Nephron (organoid): Measurements from ENCODE around the gene CACNA2D2.

Experiments
- H3K27ac Mint-ChIP-seq, 3 experiments: 2 replicates each; pipeline ENCODE4 v1.8.0; 2020; ENCODE audit warnings: mixed read lengths in 3 of 3, mild to moderate bottlenecking in 2 of 3, moderate library complexity in 1 of 3
- H3K27me3 Mint-ChIP-seq: 2 replicates; pipeline ENCODE4 v1.8.0; 2021; ENCODE audit warnings: low read depth, mild to moderate bottlenecking, moderate library complexity, mixed read lengths
- H3K36me3 Mint-ChIP-seq: 2 replicates; pipeline ENCODE4 v1.8.0; 2020; ENCODE audit warnings: low read depth, mixed read lengths
- H3K4me1 Mint-ChIP-seq: 2 replicates; pipeline ENCODE4 v1.8.0; 2020; ENCODE audit warnings: mixed read lengths
- H3K4me3 Mint-ChIP-seq, 3 experiments: 2 replicates each; pipeline ENCODE4 v1.8.0; 2020; ENCODE audit warnings: mild to moderate bottlenecking in 3 of 3, mixed read lengths in 3 of 3, moderate library complexity in 2 of 3
- H3K9me3 Mint-ChIP-seq: 2 replicates; pipeline ENCODE4 v1.8.0; 2020; ENCODE audit warnings: mixed read lengths
- TF ChIP-seq, protein P1 (sequence below), 3 experiments: fragments of 200-600 bp; sonication (generic); IDR thresholded peaks; one replicate each; pipeline ENCODE4 v1.5.0; 2021; ENCODE audit warnings: antibody characterized with exemption in 3 of 3; ENCODE audit not compliant: unreplicated experiment in 3 of 3

CACNA2D2 gene

DNA sequence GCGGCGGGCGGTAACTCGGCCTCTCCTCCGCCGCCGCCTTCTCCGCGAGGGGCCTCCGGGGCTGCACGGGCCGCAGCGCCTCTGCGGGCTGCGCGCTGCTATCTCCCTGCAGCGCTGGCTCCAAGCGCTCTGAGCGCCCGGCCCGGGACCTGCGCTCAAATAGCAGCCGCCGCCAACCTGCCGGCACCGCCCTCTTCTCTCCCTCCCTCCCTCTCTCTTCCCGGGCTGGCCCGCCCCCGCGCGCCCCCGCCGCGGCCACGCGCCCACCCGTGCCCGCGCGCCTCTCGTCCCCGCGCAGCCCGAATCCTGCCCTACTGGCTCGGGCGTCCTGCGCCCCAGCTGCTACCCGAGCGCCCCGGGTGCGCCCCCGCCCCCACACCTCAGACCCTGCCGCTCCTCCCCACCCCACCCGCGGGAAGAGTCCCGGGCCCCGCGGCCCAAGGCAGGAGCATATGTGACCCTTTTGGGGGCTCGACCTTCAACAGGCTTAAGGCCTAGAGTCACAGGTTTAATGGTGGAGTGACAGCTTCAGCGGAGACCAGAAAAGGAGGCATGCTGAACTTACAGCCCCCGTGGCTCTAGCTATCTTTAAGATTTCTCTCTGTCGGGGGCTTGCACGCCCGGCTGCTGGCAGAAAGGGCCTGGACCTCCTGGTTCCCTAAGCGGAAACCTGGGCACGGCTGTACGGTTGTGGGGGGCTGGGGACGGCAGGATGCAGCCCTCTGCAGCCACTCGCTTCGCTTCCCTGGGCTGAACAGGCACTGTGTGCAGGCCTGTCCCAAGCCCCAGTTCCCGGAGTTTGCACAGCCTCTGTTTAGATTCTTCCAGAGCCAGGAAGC is at the start of gene CACNA2D2:
CACNA2D2 (minus strand) TSS at position 131 of the 839 bp plus-strand sequence. CDS start 211 bp downstream, outside the sequence.
- no peaks in the 10 kb centered on the region for H3K9me3 Mint-ChIP-seq
- H3K36me3 Mint-ChIP-seq = no peaks in the 10 kb centered on the region
- H3K4me1 Mint-ChIP-seq = peaks cover 6% of the 10 kb centered on the region
- TF ChIP-seq, protein P1, sequence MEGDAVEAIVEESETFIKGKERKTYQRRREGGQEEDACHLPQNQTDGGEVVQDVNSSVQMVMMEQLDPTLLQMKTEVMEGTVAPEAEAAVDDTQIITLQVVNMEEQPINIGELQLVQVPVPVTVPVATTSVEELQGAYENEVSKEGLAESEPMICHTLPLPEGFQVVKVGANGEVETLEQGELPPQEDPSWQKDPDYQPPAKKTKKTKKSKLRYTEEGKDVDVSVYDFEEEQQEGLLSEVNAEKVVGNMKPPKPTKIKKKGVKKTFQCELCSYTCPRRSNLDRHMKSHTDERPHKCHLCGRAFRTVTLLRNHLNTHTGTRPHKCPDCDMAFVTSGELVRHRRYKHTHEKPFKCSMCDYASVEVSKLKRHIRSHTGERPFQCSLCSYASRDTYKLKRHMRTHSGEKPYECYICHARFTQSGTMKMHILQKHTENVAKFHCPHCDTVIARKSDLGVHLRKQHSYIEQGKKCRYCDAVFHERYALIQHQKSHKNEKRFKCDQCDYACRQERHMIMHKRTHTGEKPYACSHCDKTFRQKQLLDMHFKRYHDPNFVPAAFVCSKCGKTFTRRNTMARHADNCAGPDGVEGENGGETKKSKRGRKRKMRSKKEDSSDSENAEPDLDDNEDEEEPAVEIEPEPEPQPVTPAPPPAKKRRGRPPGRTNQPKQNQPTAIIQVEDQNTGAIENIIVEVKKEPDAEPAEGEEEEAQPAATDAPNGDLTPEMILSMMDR (IDR thresholded peaks at IDR 0.05; ENCODE audit: unreplicated experiment in 3 of 3) = no peak
- H3K4me3 Mint-ChIP-seq = peak within 1 kb of the TSS; percentile 76 to 87 (median 87)
- peaks cover 57% of the 10 kb centered on the region for H3K27me3 Mint-ChIP-seq
- no peak within 1 kb of the TSS for H3K27ac Mint-ChIP-seq

GRCh38 chr3:50552598-50552997 is 49.2 kb upstream of the CACNA2D2 start:
- peaks cover 23% of the 10 kb centered on the region for H3K4me1 Mint-ChIP-seq
- no peaks in the 10 kb centered on the region for H3K36me3 Mint-ChIP-seq
- no peaks in the 10 kb centered on the region for H3K27me3 Mint-ChIP-seq
- H3K4me3 Mint-ChIP-seq = no peak overlapping the region
- peak overlapping the region in 1 of 3 experiments; percentile 89 for H3K27ac Mint-ChIP-seq
- TF ChIP-seq, protein P1 (IDR thresholded peaks at IDR 0.05; ENCODE audit: unreplicated experiment in 3 of 3) = no peak
- H3K9me3 Mint-ChIP-seq = no peaks in the 10 kb centered on the region

GRCh38 chr3:50551681-50552435 is 48.4 kb upstream of the CACNA2D2 start:
- peak overlapping the region in 1 of 3 experiments; percentile 19 for H3K4me3 Mint-ChIP-seq
- no peaks in the 10 kb centered on the region for H3K36me3 Mint-ChIP-seq
- H3K27ac Mint-ChIP-seq = peak overlapping the region; percentile 71 to 94 (median 89)
- TF ChIP-seq, protein P1 (IDR thresholded peaks at IDR 0.05; ENCODE audit: unreplicated experiment in 3 of 3) = no peak
- no peaks in the 10 kb centered on the region for H3K27me3 Mint-ChIP-seq
- no peaks in the 10 kb centered on the region for H3K9me3 Mint-ChIP-seq
- H3K4me1 Mint-ChIP-seq = peaks cover 23% of the 10 kb centered on the region

- peaks cover under 1% of the 10 kb centered on the region for H3K27me3 Mint-ChIP-seq
Observed at GRCh38 chr3:50551054-50551659, 47.7 kb upstream of the CACNA2D2 start.

GRCh38 chr3:50550079-50550736 is 46.8 kb upstream of the CACNA2D2 start:
- Mint-ChIP-seq H3K4me1 (peaks cover 17% of the 10 kb centered on the region), H3K36me3 (no peaks in the 10 kb centered on the region), H3K9me3 (no peaks in the 10 kb centered on the region), H3K27me3 (peaks cover 8% of the 10 kb centered on the region), H3K27ac (peak overlapping the region in 2 of 3 experiments; percentile 72 to 89), H3K4me3 (no peak overlapping the region)
- TF ChIP-seq, protein P1 (IDR thresholded peaks at IDR 0.05; ENCODE audit: unreplicated experiment in 3 of 3) = peak; percentile 75 to 80 (median 79)

More at GRCh38 chr3:50551054-50551659, 47.7 kb upstream of the CACNA2D2 start:
- no peaks in the 10 kb centered on the region for H3K9me3 Mint-ChIP-seq
- H3K27ac Mint-ChIP-seq = peak overlapping the region; percentile 71 to 94 (median 89)
- H3K36me3 Mint-ChIP-seq = no peaks in the 10 kb centered on the region
- TF ChIP-seq, protein P1 (IDR thresholded peaks at IDR 0.05; ENCODE audit: unreplicated experiment in 3 of 3) = no peak
- peak overlapping the region in 1 of 3 experiments; percentile 37 for H3K4me3 Mint-ChIP-seq
- H3K4me1 Mint-ChIP-seq = peaks cover 21% of the 10 kb centered on the region
